T-cell (primary cell): ENCODE results near the gene NPW. TPM values are rescaled to one million over a fixed set of nuclear protein-coding genes. Genes with fewer than 3 reads are reported as not detected.
A peak's percentile ranks its signal among the peaks of the same experiment; 100 is the strongest.
"Not testable (repeated sequence)": the region's sequence is repeated elsewhere in the genome, so short reads cannot be mapped to it uniquely, and the experiment has no call there.

ENCODE experiments used
- ATAC-seq, 4 experiments: fragments of 200-7000 bp in 3 of 4; fragments of 150-1000 bp in 1 of 4; cut with Tn5 transposase; replicated peaks in 1 of 4; 1 replicate in 3 of 4; 2 replicates in 1 of 4; pipeline ENCODE4 v1.10.0; 2021; ENCODE audit warnings: moderate library complexity in 3 of 4, mild to moderate bottlenecking in 2 of 4, moderate number of reproducible peaks in 1 of 4
- CTCF ChIA-PET, 2 donors: fragments of 300-600 bp; sonication (Branson Sonifier 250); formaldehyde crosslinking; loops; one replicate each; lab custom pipeline; 2022; ENCODE audit warnings: antibody characterized with exemption in 2 of 2; lab: Charles Lee
- POLR2A ChIA-PET, 2 donors: fragments of 300-600 bp; sonication (Branson Sonifier 250); formaldehyde crosslinking; loops; one replicate each; lab custom pipeline; 2022; ENCODE audit warnings: antibody characterized with exemption in 2 of 2; lab: Charles Lee
- DNase-seq, 35 experiments: peaks; one replicate each; pipeline versions ENCODE4 v3.0.0 to v3.0.0-alpha.2; 2013 to 2023
- H3K27ac ChIP-seq: one replicate; pipeline ENCODE4 v1.5.1; 2013; ENCODE audit warnings: low read length
- H3K27me3 ChIP-seq, 2 experiments: replicated peaks in 1 of 2; 1 replicate in 1 of 2; 2 replicates in 1 of 2; pipeline versions ENCODE4 v1.6.1 to v1.7.0; 2013; ENCODE audit warnings: low read length in 1 of 2, mixed read lengths in 1 of 2; ENCODE audit not compliant: control insufficient read depth in 2 of 2, insufficient read depth in 2 of 2; ENCODE audit errors: extremely low read depth in 1 of 2
- H3K36me3 ChIP-seq, 2 donors: 1 replicate in 1 of 2; 2 replicates in 1 of 2; pipeline versions ENCODE4 v1.6.1 to v1.7.0; 2013; ENCODE audit warnings: low read length in 1 of 2; ENCODE audit not compliant: control insufficient read depth in 2 of 2, insufficient read depth in 1 of 2; ENCODE audit errors: extremely low read depth in 1 of 2
- H3K4me1 ChIP-seq, 2 experiments: 1 replicate in 1 of 2; 2 replicates in 1 of 2; pipeline versions ENCODE4 v1.6.1 to v1.7.0; 2013; ENCODE audit warnings: low read length in 2 of 2, mixed read lengths in 1 of 2; ENCODE audit not compliant: insufficient read depth in 2 of 2, control insufficient read depth in 1 of 2; ENCODE audit errors: extremely low read depth in 1 of 2
- H3K4me3 ChIP-seq, 2 donors: 1 replicate in 1 of 2; 2 replicates in 1 of 2; pipeline versions ENCODE4 v1.5.1 to v1.7.0; 2013; ENCODE audit warnings: mild to moderate bottlenecking in 2 of 2, low read length in 1 of 2, moderate library complexity in 1 of 2; ENCODE audit not compliant: control insufficient read depth in 1 of 2; ENCODE audit errors: extremely low read depth in 1 of 2
- H3K9me3 ChIP-seq: 2 replicates; pipeline ENCODE4 v1.7.0; 2013
- H3K27ac Mint-ChIP-seq, 2 donors: one replicate each; pipeline ENCODE4 v1.8.0; 2020 to 2021; ENCODE audit warnings: mild to moderate bottlenecking in 2 of 2, mixed read lengths in 2 of 2
- H3K27me3 Mint-ChIP-seq, 2 donors: one replicate each; pipeline ENCODE4 v1.8.0; 2021 to 2022; ENCODE audit warnings: mixed read lengths in 2 of 2
- H3K36me3 Mint-ChIP-seq: one replicate; pipeline ENCODE4 v1.8.0; 2021; ENCODE audit warnings: mixed read lengths
- H3K4me1 Mint-ChIP-seq, 3 donors: one replicate each; pipeline ENCODE4 v1.8.0; 2020 to 2022; ENCODE audit warnings: mixed read lengths in 3 of 3, mild to moderate bottlenecking in 1 of 3
- H3K4me3 Mint-ChIP-seq, 3 donors: one replicate each; pipeline ENCODE4 v1.8.0; 2020 to 2022; ENCODE audit warnings: mild to moderate bottlenecking in 3 of 3, mixed read lengths in 3 of 3, moderate library complexity in 3 of 3
- H3K9me3 Mint-ChIP-seq, 3 donors: one replicate each; pipeline ENCODE4 v1.8.0; 2020 to 2022; ENCODE audit warnings: mixed read lengths in 3 of 3
- WGBS: methylation state at CpG from one replicate; pipeline ENCODE4 v1.1.5; 2013; ENCODE audit warnings: missing lambda C conversion rate; ENCODE audit not compliant: insufficient coverage; 5-methylcytosine and 5-hydroxymethylcytosine counted together
- total RNA-seq, 35 experiments: library from RNA in 6 of 35; stranded (reverse) in 6 of 35; fragments of 120-200 nt in 1 of 35; gene quantifications; one replicate each; pipeline versions ENCODE4 v1.2.1 to v1.2.4 and lab custom pipeline; 2013 to 2026

The NPW gene
- total RNA-seq, 5 donors from 2014 or later (not counting 1 experiment from before 2014, with no cell fraction given), result 0.43 to 0.44 TPM; not detected in 3

- Mint-ChIP-seq H3K4me1 (peaks cover 0 to 6% (median 5%) of the 10 kb centered on the region in 3 donors), H3K9me3 (no peaks in the 10 kb centered on the region), H3K27ac (peak overlapping the region in 1 of 2 donors; percentile 44), H3K4me3 (peak overlapping the region in 1 of 3 donors; percentile 2), H3K36me3 (no peaks in the 10 kb centered on the region), H3K27me3 (no peaks in the 10 kb centered on the region)
- DNase-seq, result no peak
- Histone ChIP-seq H3K27me3 (peaks cover 0 to 15% of the 10 kb centered on the region in 2 experiments), H3K36me3 (no peaks in the 10 kb centered on the region), H3K4me1 (peaks cover 0 to 14% of the 10 kb centered on the region in 2 experiments), H3K9me3 (no peaks in the 10 kb centered on the region), H3K4me3 (no peak overlapping the region), H3K27ac (no peak overlapping the region)
- POLR2A ChIA-PET, result interaction anchor here in 1 of 2 donors (0.5 to 0.7 kb wide), 3 partner anchors 15 to 325 kb away, joined by 3 to 7 read pairs (median 4); partner anchors contain the start of gene NTHL1
- CTCF ChIA-PET, result no interaction called here
- WGBS, result 55% methylated on average over 10 of the region's 15 CpGs
- no peak for ATAC-seq
These were observed 12.9 kb downstream of the NPW start for GRCh38 chr16:2032285-2033056.

- Mint-ChIP-seq H3K27ac (no peak overlapping the region), H3K9me3 (no peaks in the 10 kb centered on the region), H3K36me3 (no peaks in the 10 kb centered on the region), H3K4me1 (peaks cover 0 to 2% (median under 1%) of the 10 kb centered on the region in 3 donors), H3K4me3 (no peak overlapping the region), H3K27me3 (no peaks in the 10 kb centered on the region)
- no peaks in the 10 kb centered on the region for H3K9me3 ChIP-seq
- ATAC-seq (peak in 3 of 4 experiments; percentile 14 to 51 (median 34)), DNase-seq (no peak)
- no peak overlapping the region for H3K27ac ChIP-seq
- H3K36me3 ChIP-seq, result no peaks in the 10 kb centered on the region
- H3K4me3 ChIP-seq, result no peak overlapping the region
- WGBS, result 40% methylated on average over 25 of the region's 37 CpGs
- H3K27me3 ChIP-seq, result peaks cover 0 to 10% of the 10 kb centered on the region in 2 experiments
- H3K4me1 ChIP-seq, result peaks cover 0 to 8% of the 10 kb centered on the region in 2 experiments
- ChIA-PET POLR2A (no interaction called here), CTCF (no interaction called here)
These were observed 13.7 kb downstream of the NPW start for GRCh38 chr16:2033057-2033908.

- H3K4me1 Mint-ChIP-seq, H3K9me3 Mint-ChIP-seq, CTCF ChIA-PET, ATAC-seq, POLR2A ChIA-PET, H3K4me3 Mint-ChIP-seq, H3K36me3 ChIP-seq, H3K27me3 ChIP-seq, H3K27me3 Mint-ChIP-seq, H3K9me3 ChIP-seq, H3K27ac ChIP-seq, H3K4me3 ChIP-seq, H3K36me3 Mint-ChIP-seq, DNase-seq, H3K4me1 ChIP-seq, H3K27ac Mint-ChIP-seq: not testable (repeated sequence)
- WGBS, result 78% methylated on average over 6 of the region's 32 CpGs
These were observed 14.5 kb downstream of the NPW start for GRCh38 chr16:2033909-2034695.

GRCh38 chr16:2034696-2035430, 15.3 kb downstream of the NPW start:
- H3K4me1 Mint-ChIP-seq, result peaks cover 0 to 2% (median 0%) of the 10 kb centered on the region in 3 donors
- no peak for DNase-seq
- Histone ChIP-seq H3K27ac (no peak overlapping the region), H3K36me3 (no peaks in the 10 kb centered on the region), H3K9me3 (no peaks in the 10 kb centered on the region), H3K4me3 (no peak overlapping the region), H3K27me3 (peaks cover 0 to 10% of the 10 kb centered on the region in 2 experiments), H3K4me1 (peaks cover 0 to 8% of the 10 kb centered on the region in 2 experiments)
- no peaks in the 10 kb centered on the region for H3K27me3 Mint-ChIP-seq
- H3K36me3 Mint-ChIP-seq, result no peaks in the 10 kb centered on the region
- ChIA-PET CTCF (no interaction called here), POLR2A (interaction anchor here in 1 of 2 donors (0.6 kb wide), 1 partner anchor 1585 kb away, joined by 3 read pairs; no protein-coding TSS in a partner anchor)
- no peaks in the 10 kb centered on the region for H3K9me3 Mint-ChIP-seq
- 89% methylated on average over 9 of the region's 17 CpGs for WGBS
- H3K4me3 Mint-ChIP-seq, result no peak overlapping the region
- no peak overlapping the region for H3K27ac Mint-ChIP-seq
- no peak for ATAC-seq

- no peak overlapping the region for H3K27ac ChIP-seq
- Mint-ChIP-seq H3K27ac (no peak overlapping the region), H3K27me3 (no peaks in the 10 kb centered on the region), H3K9me3 (no peaks in the 10 kb centered on the region), H3K36me3 (no peaks in the 10 kb centered on the region), H3K4me1 (peaks cover 0 to 2% (median 0%) of the 10 kb centered on the region in 3 donors), H3K4me3 (no peak overlapping the region)
- H3K4me1 ChIP-seq, result peaks cover 0 to 8% of the 10 kb centered on the region in 2 experiments
- no peaks in the 10 kb centered on the region for H3K36me3 ChIP-seq
- POLR2A ChIA-PET, result interaction anchor here in 1 of 2 donors (0.6 kb wide), 1 partner anchor 1586 kb away, joined by 3 read pairs; no protein-coding TSS in a partner anchor
- ATAC-seq (no peak), DNase-seq (no peak)
- no peaks in the 10 kb centered on the region for H3K9me3 ChIP-seq
- WGBS, result 90% methylated on average over 34 of the region's 34 CpGs
- CTCF ChIA-PET, result no interaction called here
- no peak overlapping the region for H3K4me3 ChIP-seq
- H3K27me3 ChIP-seq, result peaks cover 0 to 10% of the 10 kb centered on the region in 2 experiments
These were observed 16.0 kb downstream of the NPW start for GRCh38 chr16:2035431-2036199.
